ENCODE data around the gene DPP9. TPM values are rescaled to one million over a fixed set of nuclear protein-coding genes. Genes with fewer than 3 reads are reported as not detected.

The DPP9 gene
- total and polyA plus RNA-seq, 2 donors (not counting 1 experiment from before 2014, with no cell fraction given), result 3.6 to 27.1 TPM

- Histone ChIP-seq H3K36me3 (ENCODE audit: control insufficient read depth, insufficient read depth, low read length) (peaks cover 6% of the 10 kb centered on the region), H3K27ac (ENCODE audit: insufficient read depth, low read length) (no peak overlapping the region), H3K4me1 (ENCODE audit: control insufficient read depth, extremely low read depth, insufficient read depth, low read length) (peaks cover 5% of the 10 kb centered on the region), H3K9ac (ENCODE audit: insufficient read depth, low read length) (no peak overlapping the region), H2AFZ (ENCODE audit: low read length) (no peak overlapping the region), H3K4me2 (ENCODE audit: extremely low read depth, insufficient read depth, low read length) (no peak overlapping the region), H3K27me3 (ENCODE audit: control insufficient read depth, insufficient read depth, low read length) (no peaks in the 10 kb centered on the region), H3K9me3 (ENCODE audit: control insufficient read depth, insufficient read depth, low read depth, low read length) (no peaks in the 10 kb centered on the region), H3K79me2 (ENCODE audit: control insufficient read depth, insufficient read depth, low read length) (no peaks in the 10 kb centered on the region), H3K4me3 (replicated peaks in 1 of 4; ENCODE audit: control extremely low read depth in 1 of 4, insufficient read depth in 1 of 4, low read depth in 3 of 4, low read length in 4 of 4) (no peak overlapping the region), H4K20me1 (ENCODE audit: control insufficient read depth, extremely low read depth, insufficient read depth, low read length) (no peaks in the 10 kb centered on the region)
- no peak for DNase-seq (ENCODE audit: low read depth in 2 of 2)
- TF ChIP-seq EZH2 (IDR thresholded peaks at IDR 0.05; ENCODE audit: low read length, missing control alignments) (no peak), CTCF (conservative IDR thresholded peaks at IDR 0.05 in 1 of 2, IDR thresholded peaks at IDR 0.05 in 1 of 2; ENCODE audit: low read depth in 1 of 2, low read length in 2 of 2) (no peak)
These were observed 73.5 kb downstream of the DPP9 start for GRCh38 chr19:4650159-4650558.

GRCh38 chr19:4649392-4650047, 74.1 kb downstream of the DPP9 start:
- H3K4me2 ChIP-seq (ENCODE audit: extremely low read depth, insufficient read depth, low read length), result no peak overlapping the region
- H3K9me3 ChIP-seq (ENCODE audit: control insufficient read depth, insufficient read depth, low read depth, low read length), result no peaks in the 10 kb centered on the region
- no peak overlapping the region for H3K9ac ChIP-seq (ENCODE audit: insufficient read depth, low read length)
- H3K27me3 ChIP-seq (ENCODE audit: control insufficient read depth, insufficient read depth, low read length), result no peaks in the 10 kb centered on the region
- no peak overlapping the region for H2AFZ ChIP-seq (ENCODE audit: low read length)
- TF ChIP-seq CTCF (conservative IDR thresholded peaks at IDR 0.05 in 1 of 2, IDR thresholded peaks at IDR 0.05 in 1 of 2; ENCODE audit: low read depth in 1 of 2, low read length in 2 of 2), result no peak
- TF ChIP-seq EZH2 (IDR thresholded peaks at IDR 0.05; ENCODE audit: low read length, missing control alignments), result no peak
- no peaks in the 10 kb centered on the region for H3K79me2 ChIP-seq (ENCODE audit: control insufficient read depth, insufficient read depth, low read length)
- peaks cover 6% of the 10 kb centered on the region for H3K36me3 ChIP-seq (ENCODE audit: control insufficient read depth, insufficient read depth, low read length)
- no peak overlapping the region for H3K4me3 ChIP-seq (replicated peaks in 1 of 4; ENCODE audit: control extremely low read depth in 1 of 4, insufficient read depth in 1 of 4, low read depth in 3 of 4, low read length in 4 of 4)
- H3K4me1 ChIP-seq (ENCODE audit: control insufficient read depth, extremely low read depth, insufficient read depth, low read length), result peaks cover 5% of the 10 kb centered on the region
- H4K20me1 ChIP-seq (ENCODE audit: control insufficient read depth, extremely low read depth, insufficient read depth, low read length), result no peaks in the 10 kb centered on the region
- no peak overlapping the region for H3K27ac ChIP-seq (ENCODE audit: insufficient read depth, low read length)
- DNase-seq (ENCODE audit: low read depth in 2 of 2), result no peak

GRCh38 chr19:4647676-4648644, 75.7 kb downstream of the DPP9 start:
- H3K9ac ChIP-seq (ENCODE audit: insufficient read depth, low read length), result no peak overlapping the region
- H3K27ac ChIP-seq (ENCODE audit: insufficient read depth, low read length), result no peak overlapping the region
- peaks cover 6% of the 10 kb centered on the region for H3K36me3 ChIP-seq (ENCODE audit: control insufficient read depth, insufficient read depth, low read length)
- no peaks in the 10 kb centered on the region for H3K79me2 ChIP-seq (ENCODE audit: control insufficient read depth, insufficient read depth, low read length)
- H4K20me1 ChIP-seq (ENCODE audit: control insufficient read depth, extremely low read depth, insufficient read depth, low read length), result no peaks in the 10 kb centered on the region
- no peaks in the 10 kb centered on the region for H3K9me3 ChIP-seq (ENCODE audit: control insufficient read depth, insufficient read depth, low read depth, low read length)
- no peak for DNase-seq (ENCODE audit: low read depth in 2 of 2)
- no peak overlapping the region for H3K4me2 ChIP-seq (ENCODE audit: extremely low read depth, insufficient read depth, low read length)
- TF ChIP-seq EZH2 (IDR thresholded peaks at IDR 0.05; ENCODE audit: low read length, missing control alignments) (no peak), CTCF (conservative IDR thresholded peaks at IDR 0.05 in 1 of 2, IDR thresholded peaks at IDR 0.05 in 1 of 2; ENCODE audit: low read depth in 1 of 2, low read length in 2 of 2) (no peak)
- H3K27me3 ChIP-seq (ENCODE audit: control insufficient read depth, insufficient read depth, low read length), result no peaks in the 10 kb centered on the region
- H2AFZ ChIP-seq (ENCODE audit: low read length), result no peak overlapping the region
- H3K4me1 ChIP-seq (ENCODE audit: control insufficient read depth, extremely low read depth, insufficient read depth, low read length), result peaks cover 5% of the 10 kb centered on the region
- no peak overlapping the region for H3K4me3 ChIP-seq (replicated peaks in 1 of 4; ENCODE audit: control extremely low read depth in 1 of 4, insufficient read depth in 1 of 4, low read depth in 3 of 4, low read length in 4 of 4)
